GM12878 (cell line): ENCODE results near the gene DUS1L.

Experiments
- BMI1 ChIP-seq: fragments of 450-650 bp; IDR thresholded peaks from 2 replicates; pipeline ENCODE4 v1.6.1; 2016; ENCODE audit warnings: mild to moderate bottlenecking, moderate library complexity, borderline replicate concordance
- GABPA ChIP-seq: IDR thresholded peaks from 2 replicates; pipeline ENCODE4 v1.6.1; 2014; ENCODE audit warnings: antibody characterized with exemption, low read depth, mild to moderate bottlenecking, inconsistent platforms
- MAX ChIP-seq: IDR thresholded peaks from 2 replicates; pipeline ENCODE4 v1.6.1; 2012; ENCODE audit warnings: low read depth, low read length, improper control_type of control experiment
- NFIC ChIP-seq: IDR thresholded peaks from 2 replicates; pipeline ENCODE4 v1.6.1; 2012; ENCODE audit warnings: low read depth, mild to moderate bottlenecking, inconsistent platforms, low read length, moderate library complexity
- POLR2A ChIP-seq: IDR thresholded peaks from 2 replicates; pipeline ENCODE4 v1.6.1; 2011; ENCODE audit warnings: low read depth, mild to moderate bottlenecking, low read length
- POLR2AphosphoS5 ChIP-seq: IDR thresholded peaks from 2 replicates; pipeline ENCODE4 v1.6.1; 2011; ENCODE audit warnings: mild to moderate bottlenecking, low read length, inconsistent platforms
- SP1 ChIP-seq: IDR thresholded peaks from one replicate; pipeline ENCODE4 v1.6.1; 2011; ENCODE audit warnings: low read depth, low read length
- STAT1 ChIP-seq: fragments of 450-650 bp; conservative IDR thresholded peaks from 2 replicates; pipeline ENCODE4 v1.6.1; 2014; ENCODE audit warnings: antibody characterized with exemption, mild to moderate bottlenecking
- STAT3 ChIP-seq: IDR thresholded peaks from 2 replicates; pipeline ENCODE4 v1.6.1; 2011; ENCODE audit warnings: low read depth, low read length, improper control_type of control experiment
- USF2 ChIP-seq: IDR thresholded peaks from 2 replicates; pipeline ENCODE4 v1.6.1; 2011; ENCODE audit warnings: low read depth, low read length, improper control_type of control experiment, borderline replicate concordance
- ZBED1 ChIP-seq: IDR thresholded peaks from 2 replicates; pipeline ENCODE4 v1.6.1; 2016; ENCODE audit warnings: borderline replicate concordance
- ZNF24 ChIP-seq: fragments of 450-650 bp; IDR thresholded peaks from 2 replicates; pipeline ENCODE4 v1.6.1; 2017; ENCODE audit warnings: antibody characterized with exemption, mild to moderate bottlenecking
- TF ChIP-seq, protein P1 (sequence below), 3 experiments: IDR thresholded peaks in 2 of 3; conservative IDR thresholded peaks in 1 of 3; 2 replicates each; pipeline ENCODE4 v1.5.1; 2011; ENCODE audit warnings: low read depth in 3 of 3, low read length in 3 of 3, mild to moderate bottlenecking in 3 of 3, control low read depth in 2 of 3, moderate library complexity in 2 of 3, inconsistent platforms in 1 of 3, mixed read lengths in 1 of 3; ENCODE audit not compliant: control insufficient read depth in 2 of 3, insufficient read depth in 1 of 3; ENCODE audit errors: extremely low read depth in 1 of 3
- TF ChIP-seq, protein P2 (sequence below): fragments of 450-650 bp; IDR thresholded peaks from 2 replicates; pipeline ENCODE4 v1.6.1; 2014; ENCODE audit warnings: mild to moderate bottlenecking

DNA sequence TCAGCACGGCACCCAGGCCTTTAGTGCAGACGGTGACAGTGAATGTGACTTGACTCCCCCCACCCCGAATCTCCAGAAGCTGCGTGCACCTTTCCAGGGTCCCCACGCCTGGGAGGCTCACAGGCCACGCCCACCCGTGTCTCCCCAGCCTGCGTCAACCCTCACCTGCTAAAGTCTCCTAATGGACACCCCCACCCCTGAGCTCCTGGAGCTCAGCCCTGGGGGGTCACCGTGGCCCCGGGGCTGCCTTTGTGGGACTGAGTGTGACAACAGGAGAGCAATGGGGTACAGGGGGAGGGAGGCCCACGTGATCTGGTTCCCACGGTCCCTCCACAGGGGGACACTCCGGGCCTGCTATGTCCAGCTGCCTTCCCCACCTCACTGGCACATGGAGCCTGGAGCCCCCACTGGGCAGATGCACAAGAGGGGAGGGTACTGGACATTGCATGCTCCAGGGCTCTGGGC, 39.8 kb upstream of the DUS1L start:
- no peak for TF ChIP-seq POLR2A
- TF ChIP-seq GABPA, result no peak
- no peak for TF ChIP-seq NFIC
- no peak for TF ChIP-seq POLR2AphosphoS5
- no peak for TF ChIP-seq BMI1
- no peak for TF ChIP-seq USF2
- no peak for TF ChIP-seq MAX
- TF ChIP-seq, protein P1, sequence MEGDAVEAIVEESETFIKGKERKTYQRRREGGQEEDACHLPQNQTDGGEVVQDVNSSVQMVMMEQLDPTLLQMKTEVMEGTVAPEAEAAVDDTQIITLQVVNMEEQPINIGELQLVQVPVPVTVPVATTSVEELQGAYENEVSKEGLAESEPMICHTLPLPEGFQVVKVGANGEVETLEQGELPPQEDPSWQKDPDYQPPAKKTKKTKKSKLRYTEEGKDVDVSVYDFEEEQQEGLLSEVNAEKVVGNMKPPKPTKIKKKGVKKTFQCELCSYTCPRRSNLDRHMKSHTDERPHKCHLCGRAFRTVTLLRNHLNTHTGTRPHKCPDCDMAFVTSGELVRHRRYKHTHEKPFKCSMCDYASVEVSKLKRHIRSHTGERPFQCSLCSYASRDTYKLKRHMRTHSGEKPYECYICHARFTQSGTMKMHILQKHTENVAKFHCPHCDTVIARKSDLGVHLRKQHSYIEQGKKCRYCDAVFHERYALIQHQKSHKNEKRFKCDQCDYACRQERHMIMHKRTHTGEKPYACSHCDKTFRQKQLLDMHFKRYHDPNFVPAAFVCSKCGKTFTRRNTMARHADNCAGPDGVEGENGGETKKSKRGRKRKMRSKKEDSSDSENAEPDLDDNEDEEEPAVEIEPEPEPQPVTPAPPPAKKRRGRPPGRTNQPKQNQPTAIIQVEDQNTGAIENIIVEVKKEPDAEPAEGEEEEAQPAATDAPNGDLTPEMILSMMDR (IDR thresholded peaks at IDR 0.05 in 2 of 3, conservative IDR thresholded peaks at IDR 0.05 in 1 of 3; ENCODE audit: control insufficient read depth in 2 of 3, extremely low read depth in 1 of 3, insufficient read depth in 1 of 3, low read depth in 3 of 3, low read length in 3 of 3), result no peak
- no peak for TF ChIP-seq STAT3
- TF ChIP-seq ZNF24, result no peak
- TF ChIP-seq, protein P2, sequence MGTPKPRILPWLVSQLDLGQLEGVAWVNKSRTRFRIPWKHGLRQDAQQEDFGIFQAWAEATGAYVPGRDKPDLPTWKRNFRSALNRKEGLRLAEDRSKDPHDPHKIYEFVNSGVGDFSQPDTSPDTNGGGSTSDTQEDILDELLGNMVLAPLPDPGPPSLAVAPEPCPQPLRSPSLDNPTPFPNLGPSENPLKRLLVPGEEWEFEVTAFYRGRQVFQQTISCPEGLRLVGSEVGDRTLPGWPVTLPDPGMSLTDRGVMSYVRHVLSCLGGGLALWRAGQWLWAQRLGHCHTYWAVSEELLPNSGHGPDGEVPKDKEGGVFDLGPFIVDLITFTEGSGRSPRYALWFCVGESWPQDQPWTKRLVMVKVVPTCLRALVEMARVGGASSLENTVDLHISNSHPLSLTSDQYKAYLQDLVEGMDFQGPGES, result no peak
- no peak for TF ChIP-seq STAT1
- TF ChIP-seq ZBED1, result no peak
- TF ChIP-seq SP1, result no peak
